Peyer's patch (tissue), 4 donors: ENCODE results near the gene PM20D2.

Experiments used
- CTCF ChIP-seq, 6 experiments: fragments of 450-650 bp in 4 of 6; fragments of 200-600 bp in 2 of 6; sonication (generic) in 1 of 6; IDR thresholded peaks; one replicate each; pipeline ENCODE4 v1.5.1; 2017 to 2019; ENCODE audit warnings: antibody characterized with exemption in 6 of 6, mild to moderate bottlenecking in 3 of 6, moderate library complexity in 1 of 6
- POLR2A ChIP-seq, 2 donors: fragments of 450-650 bp; IDR thresholded peaks; one replicate each; pipeline ENCODE4 v1.5.1; 2017; ENCODE audit warnings: antibody characterized with exemption in 2 of 2, mild to moderate bottlenecking in 2 of 2, moderate library complexity in 2 of 2

GRCh38 chr6:89172131-89172530 is 26.3 kb downstream of the PM20D2 start:
- no peak for TF ChIP-seq CTCF (IDR thresholded peaks at IDR 0.05)
- TF ChIP-seq POLR2A (IDR thresholded peaks at IDR 0.05), result no peak
